ENCODE data around the gene TSPAN4.

The TSPAN4 gene

GRCh38 chr11:911031-911889, 68.6 kb downstream of the TSPAN4 start:
- DNase-seq, result peak in 3 of 14 donors; percentile 46 to 63 (median 56)

GRCh38 chr11:911890-912219, 69.2 kb downstream of the TSPAN4 start:
- no peak for DNase-seq

GRCh38 chr11:912266-912665, 69.6 kb downstream of the TSPAN4 start:
- no peak for DNase-seq

- DNase-seq, result no peak
These were observed 70.4 kb downstream of the TSPAN4 start for GRCh38 chr11:913043-913442.

GRCh38 chr11:914204-914603, 71.6 kb downstream of the TSPAN4 start:
- no peak for DNase-seq

GRCh38 chr11:914747-915501, 72.3 kb downstream of the TSPAN4 start:
- DNase-seq, result peak in 6 of 14 donors; percentile 13 to 41 (median 30)
